Measurements from ENCODE around the gene DAAM1. TPM values are rescaled to one million over a fixed set of nuclear protein-coding genes. Genes with fewer than 3 reads are reported as not detected.

The DAAM1 gene
- total RNA-seq, 1 donor from 2014 or later: 39.5 TPM

GRCh38 chr14:59254146-59254910, 65.9 kb downstream of the DAAM1 start:
- no peak for DNase-seq (ENCODE audit: low spot score)
- no peak overlapping the region for H2AFZ ChIP-seq (replicated peaks)
- no peaks in the 10 kb centered on the region for H3K9me3 ChIP-seq (ENCODE audit: low read depth)
- H3K27me3 Mint-ChIP-seq (ENCODE audit: insufficient read depth, low read depth): peaks cover 2% of the 10 kb centered on the region
- H3K9me3 Mint-ChIP-seq: no peaks in the 10 kb centered on the region
- H3K36me3 ChIP-seq: no peaks in the 10 kb centered on the region
- H3K27ac Mint-ChIP-seq: no peak overlapping the region
- H3K27ac ChIP-seq: no peak overlapping the region
- peaks cover 14% of the 10 kb centered on the region for H3K4me1 Mint-ChIP-seq
- TF ChIP-seq EZH2 (IDR thresholded peaks at IDR 0.05) (no peak), EZH2phosphoT487 (IDR thresholded peaks at IDR 0.05) (no peak), CTCF (IDR thresholded peaks at IDR 0.05) (no peak)
- peaks cover 41% of the 10 kb centered on the region for H3K79me2 ChIP-seq (ENCODE audit: low read depth)
- H3K9ac ChIP-seq: no peak overlapping the region
- H4K20me1 ChIP-seq (ENCODE audit: low read depth): peaks cover 7% of the 10 kb centered on the region
- no peak overlapping the region for H3K4me3 ChIP-seq
- no peak overlapping the region for H3K4me2 ChIP-seq
- H3K4me1 ChIP-seq: peaks cover 35% of the 10 kb centered on the region
- no peaks in the 10 kb centered on the region for H3F3A ChIP-seq (ENCODE audit: low read depth)
- H3K36me3 Mint-ChIP-seq: peaks cover 9% of the 10 kb centered on the region
- H3K4me3 Mint-ChIP-seq: no peak overlapping the region
- H3K27me3 ChIP-seq: no peaks in the 10 kb centered on the region

DNA sequence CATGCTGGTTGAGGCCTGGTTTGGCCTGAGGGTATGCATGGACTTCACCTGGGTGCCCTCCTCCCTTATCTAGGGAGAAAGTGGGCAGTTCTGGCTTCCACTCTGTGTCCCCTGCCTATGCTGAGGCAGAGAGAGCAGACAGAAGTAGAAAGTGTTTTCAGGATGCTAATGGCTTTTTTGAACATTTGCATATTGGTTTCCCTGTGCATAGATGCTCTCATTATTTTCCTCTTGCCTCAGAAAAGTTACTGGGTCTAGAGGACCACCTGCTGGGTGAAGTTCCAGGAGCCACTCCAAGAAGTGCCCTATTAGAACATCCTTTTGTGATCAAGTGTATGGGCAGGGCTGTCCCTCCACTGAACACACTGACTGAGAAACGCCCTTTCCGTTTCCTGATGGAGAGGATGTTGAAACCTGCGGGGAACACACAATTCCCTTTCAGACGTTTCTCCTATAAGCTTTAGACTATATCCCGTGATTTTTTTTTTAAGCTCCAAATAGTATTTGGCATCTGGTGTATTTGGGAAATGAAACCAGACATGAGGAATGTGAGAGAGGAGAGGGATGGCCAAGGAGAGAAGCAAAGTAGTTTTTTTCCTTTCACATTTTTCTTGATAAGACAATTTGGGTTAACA, 66.6 kb downstream of the DAAM1 start:
- Histone ChIP-seq H3K4me2 (no peak overlapping the region), H3K36me3 (no peaks in the 10 kb centered on the region), H3K79me2 (ENCODE audit: low read depth) (peaks cover 34% of the 10 kb centered on the region), H3K4me1 (peaks cover 28% of the 10 kb centered on the region), H2AFZ (replicated peaks) (no peak overlapping the region), H3K27me3 (no peaks in the 10 kb centered on the region), H3K4me3 (no peak overlapping the region), H3K9me3 (ENCODE audit: low read depth) (no peaks in the 10 kb centered on the region), H3F3A (ENCODE audit: low read depth) (no peaks in the 10 kb centered on the region), H3K9ac (no peak overlapping the region), H4K20me1 (ENCODE audit: low read depth) (peaks cover 7% of the 10 kb centered on the region), H3K27ac (no peak overlapping the region)
- Mint-ChIP-seq H3K36me3 (peaks cover 9% of the 10 kb centered on the region), H3K27me3 (ENCODE audit: insufficient read depth, low read depth) (peaks cover 4% of the 10 kb centered on the region), H3K4me3 (no peak overlapping the region), H3K4me1 (peaks cover 14% of the 10 kb centered on the region), H3K9me3 (no peaks in the 10 kb centered on the region), H3K27ac (no peak overlapping the region)
- TF ChIP-seq EZH2 (IDR thresholded peaks at IDR 0.05) (no peak), CTCF (IDR thresholded peaks at IDR 0.05) (no peak), EZH2phosphoT487 (IDR thresholded peaks at IDR 0.05) (no peak)
- no peak for DNase-seq (ENCODE audit: low spot score)

DNA sequence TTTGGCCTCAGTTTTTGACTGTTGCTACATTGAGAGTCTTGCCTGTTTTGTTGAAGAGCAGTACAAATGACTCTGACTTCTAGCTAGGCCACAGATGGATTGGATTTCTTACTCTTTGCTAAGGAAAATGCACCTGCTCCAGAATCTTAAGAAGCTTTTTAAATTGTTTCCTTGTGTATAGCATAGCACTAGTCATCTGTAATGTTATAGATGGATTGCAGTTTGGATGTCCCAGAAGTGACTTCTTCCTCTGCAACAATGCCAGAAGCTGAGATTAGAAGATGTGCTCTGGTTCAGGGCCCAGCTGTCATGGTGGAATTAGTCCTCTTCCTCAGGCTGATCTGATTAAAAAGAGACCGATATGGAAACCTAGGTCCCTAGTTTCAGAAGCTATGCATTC, 67.9 kb downstream of the DAAM1 start:
- no peak overlapping the region for H3K27ac Mint-ChIP-seq

GRCh38 chr14:59261334-59261733, 72.9 kb downstream of the DAAM1 start:
- Histone ChIP-seq H3K9ac (no peak overlapping the region), H3F3A (ENCODE audit: low read depth) (no peaks in the 10 kb centered on the region), H2AFZ (replicated peaks) (no peak overlapping the region), H3K4me1 (no peaks in the 10 kb centered on the region), H4K20me1 (ENCODE audit: low read depth) (no peaks in the 10 kb centered on the region), H3K36me3 (no peaks in the 10 kb centered on the region), H3K27ac (no peak overlapping the region), H3K79me2 (ENCODE audit: low read depth) (no peaks in the 10 kb centered on the region), H3K4me2 (no peak overlapping the region), H3K4me3 (no peak overlapping the region), H3K9me3 (ENCODE audit: low read depth) (no peaks in the 10 kb centered on the region), H3K27me3 (no peaks in the 10 kb centered on the region)
- peaks cover 29% of the 10 kb centered on the region for H3K36me3 Mint-ChIP-seq
- DNase-seq (ENCODE audit: low spot score): no peak
- no peaks in the 10 kb centered on the region for H3K9me3 Mint-ChIP-seq
- H3K27ac Mint-ChIP-seq: no peak overlapping the region
- TF ChIP-seq CTCF (IDR thresholded peaks at IDR 0.05) (no peak), EZH2 (IDR thresholded peaks at IDR 0.05) (no peak), EZH2phosphoT487 (IDR thresholded peaks at IDR 0.05) (no peak)
- H3K27me3 Mint-ChIP-seq (ENCODE audit: insufficient read depth, low read depth): peaks cover 2% of the 10 kb centered on the region
- no peaks in the 10 kb centered on the region for H3K4me1 Mint-ChIP-seq
- H3K4me3 Mint-ChIP-seq: no peak overlapping the region

More for the DNA sequence above, 67.9 kb downstream of the DAAM1 start:
- no peak for TF ChIP-seq EZH2 (IDR thresholded peaks at IDR 0.05)
- Histone ChIP-seq H3F3A (ENCODE audit: low read depth) (no peaks in the 10 kb centered on the region), H3K4me2 (no peak overlapping the region), H3K4me3 (no peak overlapping the region), H2AFZ (replicated peaks) (no peak overlapping the region), H3K9ac (no peak overlapping the region), H3K79me2 (ENCODE audit: low read depth) (peaks cover 29% of the 10 kb centered on the region), H3K27ac (no peak overlapping the region), H3K27me3 (no peaks in the 10 kb centered on the region), H3K36me3 (no peaks in the 10 kb centered on the region), H4K20me1 (ENCODE audit: low read depth) (peaks cover 7% of the 10 kb centered on the region), H3K9me3 (ENCODE audit: low read depth) (no peaks in the 10 kb centered on the region), H3K4me1 (peaks cover 23% of the 10 kb centered on the region)
- Mint-ChIP-seq H3K36me3 (peaks cover 9% of the 10 kb centered on the region), H3K4me3 (no peak overlapping the region), H3K4me1 (peaks cover 14% of the 10 kb centered on the region), H3K9me3 (no peaks in the 10 kb centered on the region), H3K27me3 (ENCODE audit: insufficient read depth, low read depth) (peaks cover 4% of the 10 kb centered on the region)
- DNase-seq (ENCODE audit: low spot score): no peak
